ENCODE measurements around the gene RIT2.

DNA sequence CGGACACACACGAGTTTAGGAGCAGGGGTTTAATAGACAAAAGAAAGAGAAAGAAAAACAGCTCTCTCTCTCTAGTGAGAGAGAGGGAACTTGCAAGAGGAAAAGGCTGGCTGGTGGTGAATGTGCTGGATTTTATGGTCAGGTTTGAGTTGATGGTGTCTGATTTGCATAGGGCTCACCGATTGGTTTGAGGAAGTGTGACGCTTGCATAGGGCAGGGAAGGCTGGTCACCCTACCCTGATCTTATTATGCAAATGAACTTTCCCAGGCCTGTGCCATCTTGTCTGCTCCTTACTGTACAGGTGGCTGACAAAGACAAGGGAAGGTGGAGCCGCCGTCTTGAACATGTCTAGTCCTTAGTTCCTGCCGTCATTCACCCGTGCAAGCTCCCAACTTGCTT lies 408.9 kb downstream of the RIT2 start:
- no peak for TF ChIP-seq MXI1 (conservative IDR thresholded peaks at IDR 0.05; ENCODE audit: poor library complexity, severe bottlenecking)
- TF ChIP-seq, protein P1, sequence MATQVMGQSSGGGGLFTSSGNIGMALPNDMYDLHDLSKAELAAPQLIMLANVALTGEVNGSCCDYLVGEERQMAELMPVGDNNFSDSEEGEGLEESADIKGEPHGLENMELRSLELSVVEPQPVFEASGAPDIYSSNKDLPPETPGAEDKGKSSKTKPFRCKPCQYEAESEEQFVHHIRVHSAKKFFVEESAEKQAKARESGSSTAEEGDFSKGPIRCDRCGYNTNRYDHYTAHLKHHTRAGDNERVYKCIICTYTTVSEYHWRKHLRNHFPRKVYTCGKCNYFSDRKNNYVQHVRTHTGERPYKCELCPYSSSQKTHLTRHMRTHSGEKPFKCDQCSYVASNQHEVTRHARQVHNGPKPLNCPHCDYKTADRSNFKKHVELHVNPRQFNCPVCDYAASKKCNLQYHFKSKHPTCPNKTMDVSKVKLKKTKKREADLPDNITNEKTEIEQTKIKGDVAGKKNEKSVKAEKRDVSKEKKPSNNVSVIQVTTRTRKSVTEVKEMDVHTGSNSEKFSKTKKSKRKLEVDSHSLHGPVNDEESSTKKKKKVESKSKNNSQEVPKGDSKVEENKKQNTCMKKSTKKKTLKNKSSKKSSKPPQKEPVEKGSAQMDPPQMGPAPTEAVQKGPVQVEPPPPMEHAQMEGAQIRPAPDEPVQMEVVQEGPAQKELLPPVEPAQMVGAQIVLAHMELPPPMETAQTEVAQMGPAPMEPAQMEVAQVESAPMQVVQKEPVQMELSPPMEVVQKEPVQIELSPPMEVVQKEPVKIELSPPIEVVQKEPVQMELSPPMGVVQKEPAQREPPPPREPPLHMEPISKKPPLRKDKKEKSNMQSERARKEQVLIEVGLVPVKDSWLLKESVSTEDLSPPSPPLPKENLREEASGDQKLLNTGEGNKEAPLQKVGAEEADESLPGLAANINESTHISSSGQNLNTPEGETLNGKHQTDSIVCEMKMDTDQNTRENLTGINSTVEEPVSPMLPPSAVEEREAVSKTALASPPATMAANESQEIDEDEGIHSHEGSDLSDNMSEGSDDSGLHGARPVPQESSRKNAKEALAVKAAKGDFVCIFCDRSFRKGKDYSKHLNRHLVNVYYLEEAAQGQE (IDR thresholded peaks at IDR 0.05; ENCODE audit: borderline replicate concordance): no peak
- TF ChIP-seq, protein P2, sequence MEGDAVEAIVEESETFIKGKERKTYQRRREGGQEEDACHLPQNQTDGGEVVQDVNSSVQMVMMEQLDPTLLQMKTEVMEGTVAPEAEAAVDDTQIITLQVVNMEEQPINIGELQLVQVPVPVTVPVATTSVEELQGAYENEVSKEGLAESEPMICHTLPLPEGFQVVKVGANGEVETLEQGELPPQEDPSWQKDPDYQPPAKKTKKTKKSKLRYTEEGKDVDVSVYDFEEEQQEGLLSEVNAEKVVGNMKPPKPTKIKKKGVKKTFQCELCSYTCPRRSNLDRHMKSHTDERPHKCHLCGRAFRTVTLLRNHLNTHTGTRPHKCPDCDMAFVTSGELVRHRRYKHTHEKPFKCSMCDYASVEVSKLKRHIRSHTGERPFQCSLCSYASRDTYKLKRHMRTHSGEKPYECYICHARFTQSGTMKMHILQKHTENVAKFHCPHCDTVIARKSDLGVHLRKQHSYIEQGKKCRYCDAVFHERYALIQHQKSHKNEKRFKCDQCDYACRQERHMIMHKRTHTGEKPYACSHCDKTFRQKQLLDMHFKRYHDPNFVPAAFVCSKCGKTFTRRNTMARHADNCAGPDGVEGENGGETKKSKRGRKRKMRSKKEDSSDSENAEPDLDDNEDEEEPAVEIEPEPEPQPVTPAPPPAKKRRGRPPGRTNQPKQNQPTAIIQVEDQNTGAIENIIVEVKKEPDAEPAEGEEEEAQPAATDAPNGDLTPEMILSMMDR (IDR thresholded peaks at IDR 0.05; ENCODE audit: poor library complexity, severe bottlenecking): no peak
- no peak for TF ChIP-seq TAF1 (IDR thresholded peaks at IDR 0.05; ENCODE audit: low read depth)
